ENCODE results near the gene PNPLA2.

The PNPLA2 gene

DNA sequence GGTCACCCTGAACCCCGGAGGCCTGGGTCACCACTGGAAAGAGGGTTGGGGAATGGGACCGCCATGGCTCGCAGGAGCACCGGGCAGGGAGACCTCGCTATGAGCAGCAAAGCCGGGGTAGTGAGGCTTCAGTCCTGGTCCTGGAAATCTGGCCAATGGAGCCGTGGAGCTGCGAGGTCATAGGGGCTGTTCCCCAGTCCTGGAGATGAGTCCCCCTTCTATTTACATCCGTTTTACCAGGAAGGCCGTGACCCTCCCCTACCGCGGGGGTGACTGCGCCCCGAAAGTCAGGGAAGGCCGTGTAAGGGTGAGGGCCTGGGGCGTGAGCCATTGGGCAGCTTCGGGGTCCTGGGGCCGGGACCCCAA is 14.1 kb upstream of the PNPLA2 start:
- no peak for DNase-seq (ENCODE audit: extremely low spot score)
- POLR2A ChIA-PET = interaction anchor here (1.5 to 2.7 kb wide), 3 partner anchors 8 to 28 kb away, joined by 4 to 14 read pairs (median 8); no protein-coding TSS in a partner anchor
- CTCF ChIA-PET = interaction anchor here (1.2 kb wide), 1 partner anchor 39 kb away, joined by 3 read pairs; no protein-coding TSS in a partner anchor
- no peak for TF ChIP-seq L3MBTL2 (conservative IDR thresholded peaks at IDR 0.05)
- TF ChIP-seq FOXA1 (IDR thresholded peaks at IDR 0.05) = no peak
- no peak for TF ChIP-seq FOXM1 (IDR thresholded peaks at IDR 0.05; ENCODE audit: borderline replicate concordance)
- no peak for TF ChIP-seq FOXK2 (IDR thresholded peaks at IDR 0.05)
- no peak for TF ChIP-seq NFRKB (IDR thresholded peaks at IDR 0.05)
- no peak for TF ChIP-seq ZNF384 (IDR thresholded peaks at IDR 0.05)

DNA sequence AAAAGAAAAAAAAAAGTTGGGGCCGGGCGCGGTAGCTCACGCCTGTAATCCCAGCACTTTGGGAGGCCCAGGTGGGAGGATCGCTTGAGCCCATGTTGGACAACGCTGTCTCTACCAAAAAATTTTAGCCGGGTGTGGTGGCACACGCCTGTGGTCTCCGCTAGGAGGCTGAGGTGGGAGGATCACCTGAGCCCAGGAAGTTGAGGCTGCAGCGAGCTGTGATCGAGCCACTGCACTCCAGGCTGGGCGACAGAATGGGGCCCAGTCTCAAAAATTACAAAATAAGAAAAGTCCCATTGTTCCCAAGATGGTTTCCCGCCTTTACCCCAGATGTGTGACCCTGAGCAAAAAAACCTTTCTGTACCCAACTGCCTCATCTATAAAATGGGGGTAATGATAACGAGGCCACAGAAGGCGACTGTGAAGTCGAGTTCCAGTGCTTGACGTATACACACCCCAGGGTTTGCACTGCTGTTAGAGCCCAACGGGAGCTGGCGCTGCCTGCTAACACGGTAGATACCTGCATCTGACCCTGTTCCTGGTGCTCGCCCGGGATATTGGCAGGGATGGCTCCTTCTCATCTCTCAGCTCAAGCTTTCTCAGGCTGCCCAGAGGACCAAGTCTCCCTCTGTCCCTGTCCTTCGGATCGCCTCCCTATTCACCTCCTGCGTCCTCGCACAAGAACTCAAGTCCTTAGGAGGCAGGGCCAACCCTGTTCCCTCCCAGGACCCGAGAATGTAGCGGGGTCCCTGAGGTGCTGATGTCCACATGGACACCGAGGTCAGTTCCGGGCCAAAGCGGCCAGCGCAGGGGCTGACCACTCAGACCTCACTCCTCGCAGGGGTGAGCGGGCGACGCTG is 10.1 kb upstream of the PNPLA2 start:
- DNase-seq (ENCODE audit: extremely low spot score) = no peak
- TF ChIP-seq ELF4 (IDR thresholded peaks at IDR 0.05) = no peak
- TF ChIP-seq CTBP1 (IDR thresholded peaks at IDR 0.05; ENCODE audit: borderline replicate concordance) = no peak
- TF ChIP-seq SUZ12 (IDR thresholded peaks at IDR 0.05) = no peak
- no peak for TF ChIP-seq FOXM1 (IDR thresholded peaks at IDR 0.05; ENCODE audit: borderline replicate concordance)
- TF ChIP-seq LEF1 (IDR thresholded peaks at IDR 0.05; ENCODE audit: borderline replicate concordance) = no peak
- no peak for TF ChIP-seq ZNF384 (IDR thresholded peaks at IDR 0.05)
- no peak for TF ChIP-seq NFRKB (IDR thresholded peaks at IDR 0.05)
- no peak for TF ChIP-seq SP1 (IDR thresholded peaks at IDR 0.05)
- TF ChIP-seq HDGF (IDR thresholded peaks at IDR 0.05; ENCODE audit: borderline replicate concordance) = no peak
- TF ChIP-seq ARNT (IDR thresholded peaks at IDR 0.05) = no peak
- TF ChIP-seq L3MBTL2 (conservative IDR thresholded peaks at IDR 0.05) = no peak
- no peak for TF ChIP-seq BHLHE40 (IDR thresholded peaks at IDR 0.05; ENCODE audit: borderline replicate concordance)
- no peak for TF ChIP-seq TARDBP (IDR thresholded peaks at IDR 0.05)
- no peak for TF ChIP-seq PKNOX1 (IDR thresholded peaks at IDR 0.05)
- TF ChIP-seq FOXA1 (IDR thresholded peaks at IDR 0.05) = no peak
- TF ChIP-seq FOXK2 (IDR thresholded peaks at IDR 0.05) = no peak
- ChIA-PET CTCF (no interaction called here), POLR2A (interaction anchor here (0.5 to 2.2 kb wide), 11 partner anchors 10 to 89 kb away, joined by 3 to 39 read pairs (median 4); partner anchors contain the start of genes CD151, PNPLA2, POLR2L and TSPAN4)

GRCh38 chr11:809287-810039 is 9.3 kb upstream of the PNPLA2 start, which contains the start of gene RPLP2:
Gene RPLP2, plus strand, starts transcription at chr11:809967. Its CDS starts 268 bp downstream, at chr11:810235.
- CTCF ChIA-PET = no interaction called here
- DNase-seq (ENCODE audit: extremely low spot score) = peak; percentile 94
- POLR2A ChIA-PET = interaction anchor here (0.5 to 2.2 kb wide), 11 partner anchors 9 to 88 kb away, joined by 3 to 39 read pairs (median 4); partner anchors contain the start of genes CD151, PNPLA2, POLR2L and TSPAN4
- TF ChIP-seq BHLHE40 (IDR thresholded peaks at IDR 0.05; ENCODE audit: borderline replicate concordance) (no peak), ELF4 (IDR thresholded peaks at IDR 0.05) (peak; percentile 90), L3MBTL2 (conservative IDR thresholded peaks at IDR 0.05) (peak; percentile 90), PKNOX1 (IDR thresholded peaks at IDR 0.05) (peak; percentile 35; the same call in 1 of the 2 replicates), HDGF (IDR thresholded peaks at IDR 0.05; ENCODE audit: borderline replicate concordance) (peak; percentile 85; the same call in 1 of the 2 replicates)

- TF ChIP-seq NFRKB (IDR thresholded peaks at IDR 0.05) (no peak), HDGF (IDR thresholded peaks at IDR 0.05; ENCODE audit: borderline replicate concordance) (no peak), TARDBP (IDR thresholded peaks at IDR 0.05) (no peak), FOXA1 (IDR thresholded peaks at IDR 0.05) (no peak), FOXM1 (IDR thresholded peaks at IDR 0.05; ENCODE audit: borderline replicate concordance) (no peak), SP1 (IDR thresholded peaks at IDR 0.05) (no peak), BHLHE40 (IDR thresholded peaks at IDR 0.05; ENCODE audit: borderline replicate concordance) (no peak), ARNT (IDR thresholded peaks at IDR 0.05) (no peak), L3MBTL2 (conservative IDR thresholded peaks at IDR 0.05) (no peak), ZNF384 (IDR thresholded peaks at IDR 0.05) (no peak), ELF4 (IDR thresholded peaks at IDR 0.05) (no peak), FOXK2 (IDR thresholded peaks at IDR 0.05) (no peak), PKNOX1 (IDR thresholded peaks at IDR 0.05) (no peak)
- ChIA-PET CTCF (no interaction called here), POLR2A (interaction anchor here (1.0 to 2.2 kb wide), 8 partner anchors 9 to 32 kb away, joined by 3 to 39 read pairs (median 8); partner anchors contain the start of genes CD151, PNPLA2, POLR2L and TSPAN4)
- DNase-seq (ENCODE audit: extremely low spot score) = no peak
These were observed 8.6 kb upstream of the PNPLA2 start for GRCh38 chr11:810040-810567.

DNA sequence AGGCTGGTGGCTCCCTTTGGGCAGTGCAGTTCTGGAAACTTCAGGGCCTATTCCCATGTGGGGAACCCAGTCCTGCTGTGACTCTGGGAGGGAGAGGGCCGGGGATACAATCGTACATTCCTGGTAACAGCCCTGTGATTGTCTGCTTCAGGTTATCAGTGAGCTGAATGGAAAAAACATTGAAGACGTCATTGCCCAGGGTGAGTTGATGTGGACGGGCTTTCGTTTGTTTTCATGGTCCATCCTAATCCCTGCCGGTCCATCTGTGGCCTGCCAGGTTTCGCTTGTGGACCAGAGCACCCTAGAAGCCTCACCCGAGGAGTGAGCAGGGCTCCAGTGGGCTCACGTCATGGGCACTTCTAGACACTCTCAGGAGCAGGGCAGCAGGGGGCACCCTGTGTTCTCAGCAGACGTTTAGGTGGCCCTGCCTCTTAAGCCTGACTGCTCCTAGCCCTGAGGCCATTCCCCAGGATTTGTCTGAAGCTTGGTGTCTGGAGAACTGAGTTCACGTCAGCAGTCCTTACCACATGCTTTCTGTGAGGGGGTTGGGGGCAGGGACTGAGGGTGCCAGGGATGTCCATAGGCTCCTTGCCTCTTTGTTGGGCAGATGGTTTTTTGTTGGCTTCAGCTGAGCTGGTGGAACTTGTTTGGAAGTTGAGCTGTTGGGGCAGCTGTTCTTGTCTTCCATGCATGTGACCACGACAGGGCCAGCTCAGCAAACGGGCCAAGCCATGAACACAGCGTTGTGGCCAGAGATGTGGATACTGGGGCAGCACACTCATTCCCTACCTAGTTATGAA is 7.1 kb upstream of the PNPLA2 start:
- ChIA-PET CTCF (no interaction called here), POLR2A (interaction anchor here (1.6 kb wide), 1 partner anchor 22 kb away, joined by 6 read pairs; no protein-coding TSS in a partner anchor)
- DNase-seq (ENCODE audit: extremely low spot score) = no peak
- TF ChIP-seq SP1 (IDR thresholded peaks at IDR 0.05) = no peak
